Middle frontal gyrus (tissue), 1 donor: ENCODE data around the gene COMMD2.

ENCODE experiments used
- DNase-seq: peaks from one replicate; pipeline ENCODE4 v3.0.0-alpha.2; 2015; ENCODE audit warnings: low spot score; ENCODE audit errors: extremely low spot score

Gene COMMD2

GRCh38 chr3:149752051-149752787 lies at the start of gene COMMD2:
COMMD2 (minus strand) TSS chr3:149752489; CDS start chr3:149752444, 45 bp downstream.
- DNase-seq: peak; percentile 82

- no peak for DNase-seq
These were observed 49.4 kb upstream of the COMMD2 start for GRCh38 chr3:149801639-149802038.

GRCh38 chr3:149801195-149801594 lies 48.9 kb upstream of the COMMD2 start:
- DNase-seq: no peak

- no peak for DNase-seq
These were observed 48.4 kb upstream of the COMMD2 start for GRCh38 chr3:149800693-149801092.

- no peak for DNase-seq
These were observed 43.7 kb upstream of the COMMD2 start for GRCh38 chr3:149796026-149796425.

GRCh38 chr3:149792452-149793270 lies 40.4 kb upstream of the COMMD2 start, which contains the start of gene ANKUB1:
ANKUB1 (minus strand) TSS chr3:149792554; CDS start chr3:149792366, 188 bp downstream.
- DNase-seq: no peak

- DNase-seq: no peak
These were observed 38.4 kb upstream of the COMMD2 start for GRCh38 chr3:149790698-149791097.

GRCh38 chr3:149790268-149790667 lies 38.0 kb upstream of the COMMD2 start:
- no peak for DNase-seq

GRCh38 chr3:149784064-149784704 lies 31.9 kb upstream of the COMMD2 start:
- DNase-seq: no peak

- no peak for DNase-seq
These were observed 31.3 kb upstream of the COMMD2 start for GRCh38 chr3:149783576-149783975.

- DNase-seq: no peak
These were observed 29.5 kb upstream of the COMMD2 start for GRCh38 chr3:149781741-149782140.

- DNase-seq: no peak
These were observed 28.9 kb upstream of the COMMD2 start for GRCh38 chr3:149781211-149781610.

GRCh38 chr3:149777414-149778214 lies 25.3 kb upstream of the COMMD2 start:
- DNase-seq: no peak

GRCh38 chr3:149776170-149776569 lies 23.9 kb upstream of the COMMD2 start:
- no peak for DNase-seq

GRCh38 chr3:149772861-149773260 lies 20.6 kb upstream of the COMMD2 start:
- DNase-seq: no peak

- DNase-seq: no peak
These were observed 19.5 kb upstream of the COMMD2 start for GRCh38 chr3:149771652-149772271.

GRCh38 chr3:149770246-149770645 lies 18.0 kb upstream of the COMMD2 start:
- no peak for DNase-seq

GRCh38 chr3:149768704-149769103 lies 16.4 kb upstream of the COMMD2 start:
- DNase-seq: no peak

- DNase-seq: peak; percentile 72
These were observed 15.4 kb upstream of the COMMD2 start for GRCh38 chr3:149767720-149768119.

- peak; percentile 59 for DNase-seq
These were observed 13.6 kb upstream of the COMMD2 start for GRCh38 chr3:149765762-149766334.
